HG03558 (cell line): ENCODE data around the gene SIGLEC9.

Source experiments
- ATAC-seq: cut with Tn5 transposase; IDR thresholded peaks from one replicate; pipeline ENCODE4 v1.9.1; 2021; ENCODE audit warnings: moderate number of reproducible peaks; ENCODE audit not compliant: unreplicated experiment; ENCODE audit errors: extremely low read depth

The SIGLEC9 gene

GRCh38 chr19:51096473-51097165 lies 28.1 kb upstream of the SIGLEC9 start:
- no peak for ATAC-seq

GRCh38 chr19:51097166-51097738 lies 27.5 kb upstream of the SIGLEC9 start:
- ATAC-seq = no peak

GRCh38 chr19:51097796-51098195 lies 26.9 kb upstream of the SIGLEC9 start:
- no peak for ATAC-seq

GRCh38 chr19:51098365-51099046 lies 26.2 kb upstream of the SIGLEC9 start:
- no peak for ATAC-seq

- no peak for ATAC-seq
Observed at GRCh38 chr19:51099047-51099382, 25.7 kb upstream of the SIGLEC9 start.

- no peak for ATAC-seq
Observed at GRCh38 chr19:51100601-51101000, 24.1 kb upstream of the SIGLEC9 start.

- ATAC-seq = no peak
Observed at GRCh38 chr19:51101171-51101865, 23.4 kb upstream of the SIGLEC9 start.

- no peak for ATAC-seq
Observed at GRCh38 chr19:51102991-51103390, 21.7 kb upstream of the SIGLEC9 start.

GRCh38 chr19:51103926-51104341 lies 20.8 kb upstream of the SIGLEC9 start:
- no peak for ATAC-seq

GRCh38 chr19:51107406-51108065 lies 17.2 kb upstream of the SIGLEC9 start:
- ATAC-seq = no peak

GRCh38 chr19:51108066-51108804 lies 16.5 kb upstream of the SIGLEC9 start, which contains the start of gene CTU1:
Gene CTU1, minus strand, starts transcription at chr19:51108409. Its CDS starts 3,840 bp downstream, at chr19:51104569.
- ATAC-seq = peak; percentile 84

- no peak for ATAC-seq
Observed at GRCh38 chr19:51108805-51109146, 15.9 kb upstream of the SIGLEC9 start.

GRCh38 chr19:51110666-51110971 lies 14.1 kb upstream of the SIGLEC9 start:
- no peak for ATAC-seq

GRCh38 chr19:51111606-51112005 lies 13.1 kb upstream of the SIGLEC9 start:
- ATAC-seq = no peak

- no peak for ATAC-seq
Observed at GRCh38 chr19:51114087-51114729, 10.5 kb upstream of the SIGLEC9 start.

- no peak for ATAC-seq
Observed at GRCh38 chr19:51116736-51117286, 7.9 kb upstream of the SIGLEC9 start.

- ATAC-seq = no peak
Observed at GRCh38 chr19:51119101-51119500, 5.6 kb upstream of the SIGLEC9 start.

GRCh38 chr19:51119611-51120010 lies 5.1 kb upstream of the SIGLEC9 start:
- ATAC-seq = no peak

- no peak for ATAC-seq
Observed at GRCh38 chr19:51120160-51120559, 4.5 kb upstream of the SIGLEC9 start.
